ENCODE measurements around the gene CDK8.

Gene CDK8

GRCh38 chr13:26320766-26321165, 66.8 kb downstream of the CDK8 start:
- H3K27ac ChIP-seq (ENCODE audit: low read depth, low read length, poor library complexity, severe bottlenecking) = no peak overlapping the region
- no peaks in the 10 kb centered on the region for H3K79me2 ChIP-seq (ENCODE audit: insufficient read depth, low read length)
- H3K4me2 ChIP-seq (ENCODE audit: low read length) = no peak overlapping the region
- H3K36me3 ChIP-seq (ENCODE audit: insufficient read depth, low read length) = no peaks in the 10 kb centered on the region
- no peaks in the 10 kb centered on the region for H4K20me1 ChIP-seq (ENCODE audit: insufficient read depth, low read length)
- no peak overlapping the region for H3K9ac ChIP-seq (ENCODE audit: low read length)
- H3K9me2 ChIP-seq (ENCODE audit: low read depth, low read length) = no peaks in the 10 kb centered on the region
- no peaks in the 10 kb centered on the region for H3K27me3 ChIP-seq (ENCODE audit: insufficient read depth, low read length)
- TF ChIP-seq EZH2 (IDR thresholded peaks at IDR 0.05; ENCODE audit: borderline replicate concordance, low read length) = no peak
- TF ChIP-seq, protein P1, sequence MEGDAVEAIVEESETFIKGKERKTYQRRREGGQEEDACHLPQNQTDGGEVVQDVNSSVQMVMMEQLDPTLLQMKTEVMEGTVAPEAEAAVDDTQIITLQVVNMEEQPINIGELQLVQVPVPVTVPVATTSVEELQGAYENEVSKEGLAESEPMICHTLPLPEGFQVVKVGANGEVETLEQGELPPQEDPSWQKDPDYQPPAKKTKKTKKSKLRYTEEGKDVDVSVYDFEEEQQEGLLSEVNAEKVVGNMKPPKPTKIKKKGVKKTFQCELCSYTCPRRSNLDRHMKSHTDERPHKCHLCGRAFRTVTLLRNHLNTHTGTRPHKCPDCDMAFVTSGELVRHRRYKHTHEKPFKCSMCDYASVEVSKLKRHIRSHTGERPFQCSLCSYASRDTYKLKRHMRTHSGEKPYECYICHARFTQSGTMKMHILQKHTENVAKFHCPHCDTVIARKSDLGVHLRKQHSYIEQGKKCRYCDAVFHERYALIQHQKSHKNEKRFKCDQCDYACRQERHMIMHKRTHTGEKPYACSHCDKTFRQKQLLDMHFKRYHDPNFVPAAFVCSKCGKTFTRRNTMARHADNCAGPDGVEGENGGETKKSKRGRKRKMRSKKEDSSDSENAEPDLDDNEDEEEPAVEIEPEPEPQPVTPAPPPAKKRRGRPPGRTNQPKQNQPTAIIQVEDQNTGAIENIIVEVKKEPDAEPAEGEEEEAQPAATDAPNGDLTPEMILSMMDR (IDR thresholded peaks at IDR 0.05; ENCODE audit: low read length) = no peak
- H3K4me1 ChIP-seq (ENCODE audit: insufficient read depth, low read length, severe bottlenecking) = no peaks in the 10 kb centered on the region
- H2AFZ ChIP-seq (ENCODE audit: low read length) = no peak overlapping the region
- H3K4me3 ChIP-seq (ENCODE audit: low read depth, low read length, poor library complexity, severe bottlenecking) = no peak overlapping the region
- H3K9me3 ChIP-seq (ENCODE audit: low read length) = no peaks in the 10 kb centered on the region
- H3F3A ChIP-seq (ENCODE audit: insufficient read depth, low read length) = no peaks in the 10 kb centered on the region

- no peak overlapping the region for H2AFZ ChIP-seq (ENCODE audit: low read length)
- H3F3A ChIP-seq (ENCODE audit: insufficient read depth, low read length) = no peaks in the 10 kb centered on the region
- TF ChIP-seq EZH2 (IDR thresholded peaks at IDR 0.05; ENCODE audit: borderline replicate concordance, low read length) = no peak
- TF ChIP-seq, protein P1 (IDR thresholded peaks at IDR 0.05; ENCODE audit: low read length) = no peak
- no peak overlapping the region for H3K27ac ChIP-seq (ENCODE audit: low read depth, low read length, poor library complexity, severe bottlenecking)
- no peak overlapping the region for H3K4me2 ChIP-seq (ENCODE audit: low read length)
- H3K4me3 ChIP-seq (ENCODE audit: low read depth, low read length, poor library complexity, severe bottlenecking) = no peak overlapping the region
- H3K79me2 ChIP-seq (ENCODE audit: insufficient read depth, low read length) = no peaks in the 10 kb centered on the region
- H3K36me3 ChIP-seq (ENCODE audit: insufficient read depth, low read length) = no peaks in the 10 kb centered on the region
- no peaks in the 10 kb centered on the region for H3K4me1 ChIP-seq (ENCODE audit: insufficient read depth, low read length, severe bottlenecking)
- no peak overlapping the region for H3K9ac ChIP-seq (ENCODE audit: low read length)
- H3K9me2 ChIP-seq (ENCODE audit: low read depth, low read length) = no peaks in the 10 kb centered on the region
- no peaks in the 10 kb centered on the region for H3K27me3 ChIP-seq (ENCODE audit: insufficient read depth, low read length)
- no peaks in the 10 kb centered on the region for H3K9me3 ChIP-seq (ENCODE audit: low read length)
- no peaks in the 10 kb centered on the region for H4K20me1 ChIP-seq (ENCODE audit: insufficient read depth, low read length)
These were observed 69.2 kb downstream of the CDK8 start for GRCh38 chr13:26323127-26323526.

GRCh38 chr13:26323764-26324163, 69.8 kb downstream of the CDK8 start:
- Histone ChIP-seq H3K79me2 (ENCODE audit: insufficient read depth, low read length) (no peaks in the 10 kb centered on the region), H4K20me1 (ENCODE audit: insufficient read depth, low read length) (no peaks in the 10 kb centered on the region), H3K36me3 (ENCODE audit: insufficient read depth, low read length) (no peaks in the 10 kb centered on the region), H3K9ac (ENCODE audit: low read length) (no peak overlapping the region), H3K4me2 (ENCODE audit: low read length) (no peak overlapping the region), H3F3A (ENCODE audit: insufficient read depth, low read length) (no peaks in the 10 kb centered on the region), H3K4me1 (ENCODE audit: insufficient read depth, low read length, severe bottlenecking) (no peaks in the 10 kb centered on the region), H3K9me3 (ENCODE audit: low read length) (no peaks in the 10 kb centered on the region), H3K9me2 (ENCODE audit: low read depth, low read length) (no peaks in the 10 kb centered on the region), H2AFZ (ENCODE audit: low read length) (no peak overlapping the region), H3K27ac (ENCODE audit: low read depth, low read length, poor library complexity, severe bottlenecking) (no peak overlapping the region), H3K27me3 (ENCODE audit: insufficient read depth, low read length) (no peaks in the 10 kb centered on the region), H3K4me3 (ENCODE audit: low read depth, low read length, poor library complexity, severe bottlenecking) (no peak overlapping the region)
- TF ChIP-seq, protein P1 (IDR thresholded peaks at IDR 0.05; ENCODE audit: low read length) = no peak
- no peak for TF ChIP-seq EZH2 (IDR thresholded peaks at IDR 0.05; ENCODE audit: borderline replicate concordance, low read length)
